HuH-7.5 (cell line): ENCODE results near the gene ABHD1.
"Not testable (repeated sequence)": the region's sequence is repeated elsewhere in the genome, so short reads cannot be mapped to it uniquely, and the experiment has no call there.

Experiments used
- DNase-seq: peaks from one replicate; pipeline ENCODE4 v3.0.0; 2011; ENCODE audit warnings: low spot score

Gene ABHD1

GRCh38 chr2:27123302-27124150 is at the start of gene ABHD1:
TSS of gene ABHD1 (plus strand) at chr2:27123815. CDS start at chr2:27123949, 134 bp downstream.
- peak; percentile 77 for DNase-seq

- no peak for DNase-seq
Measured at GRCh38 chr2:27074738-27075565, 48.7 kb upstream of the ABHD1 start.

GRCh38 chr2:27075566-27075871 is 48.1 kb upstream of the ABHD1 start:
- DNase-seq = not testable (repeated sequence)

GRCh38 chr2:27076323-27076722 is 47.3 kb upstream of the ABHD1 start:
- DNase-seq = no peak

- DNase-seq = no peak
Measured at GRCh38 chr2:27077231-27077630, 46.4 kb upstream of the ABHD1 start.

GRCh38 chr2:27078267-27079194 is 45.1 kb upstream of the ABHD1 start, which contains the start of gene EMILIN1:
TSS of gene EMILIN1 (plus strand) at chr2:27078615. CDS start at chr2:27079066, 451 bp downstream.
- no peak for DNase-seq

GRCh38 chr2:27079233-27080139 is 44.1 kb upstream of the ABHD1 start:
- no peak for DNase-seq

GRCh38 chr2:27080140-27080469 is 43.5 kb upstream of the ABHD1 start:
- no peak for DNase-seq

GRCh38 chr2:27080603-27080936 is 43.0 kb upstream of the ABHD1 start:
- no peak for DNase-seq

GRCh38 chr2:27081984-27082772 is 41.4 kb upstream of the ABHD1 start:
- no peak for DNase-seq

GRCh38 chr2:27082773-27083409 is 40.7 kb upstream of the ABHD1 start:
- no peak for DNase-seq

GRCh38 chr2:27083410-27084296 is 40.0 kb upstream of the ABHD1 start:
- no peak for DNase-seq

- DNase-seq = no peak
Measured at GRCh38 chr2:27084297-27085061, 39.1 kb upstream of the ABHD1 start.

- DNase-seq = no peak
Measured at GRCh38 chr2:27085062-27085672, 38.4 kb upstream of the ABHD1 start.

GRCh38 chr2:27085673-27086089 is 37.9 kb upstream of the ABHD1 start:
- DNase-seq = peak; percentile 88

GRCh38 chr2:27086090-27086723 is 37.4 kb upstream of the ABHD1 start:
- peak; percentile 95 for DNase-seq
